ENCODE results near the gene URB1.

- TF ChIP-seq EZH2 (IDR thresholded peaks at IDR 0.05; ENCODE audit: low read depth, low read length, severe bottlenecking) (no peak), CTCF (IDR thresholded peaks at IDR 0.05; ENCODE audit: control extremely low read depth in 1 of 3, insufficient read depth in 1 of 3, low read depth in 1 of 3, low read length in 3 of 3) (no peak), JUND (IDR thresholded peaks at IDR 0.05; ENCODE audit: low read length) (no peak), POLR2A (IDR thresholded peaks at IDR 0.05; ENCODE audit: control extremely low read depth in 1 of 2, low read depth in 2 of 2, low read length in 2 of 2) (no peak)
Observed at GRCh38 chr21:32278103-32278502, 114.7 kb downstream of the URB1 start.
